Measurements from ENCODE around the gene MAGEB16.

The MAGEB16 gene

GRCh38 chrX:35798042-35798441 lies at the start of gene MAGEB16:
MAGEB16 (plus strand) TSS chrX:35798342; CDS start chrX:35802197, 3,855 bp downstream.
- H3K9me2 ChIP-seq (replicated peaks; ENCODE audit: low read depth, low read length), result no peaks in the 10 kb centered on the region
- H3K4me2 ChIP-seq (ENCODE audit: low read depth, low read length, poor library complexity, severe bottlenecking), result no peak within 1 kb of the TSS
- H3K9me3 ChIP-seq (ENCODE audit: insufficient read depth, low read depth, low read length), result no peaks in the 10 kb centered on the region
- no peaks in the 10 kb centered on the region for H3K36me3 ChIP-seq (ENCODE audit: insufficient read depth, low read length)
- no peak within 1 kb of the TSS for H2AFZ ChIP-seq (ENCODE audit: low read length)
- no peaks in the 10 kb centered on the region for H3K79me2 ChIP-seq (ENCODE audit: insufficient read depth, low read length)
- no peaks in the 10 kb centered on the region for H4K20me1 ChIP-seq (ENCODE audit: insufficient read depth, low read length, poor library complexity, severe bottlenecking)
- no peaks in the 10 kb centered on the region for H3K27me3 ChIP-seq (ENCODE audit: insufficient read depth, low read length, poor library complexity, severe bottlenecking)
- no peaks in the 10 kb centered on the region for H3K4me1 ChIP-seq (ENCODE audit: insufficient read depth, low read length, poor library complexity, severe bottlenecking)
- H3K9ac ChIP-seq (ENCODE audit: low read depth, low read length, poor library complexity, severe bottlenecking), result no peak within 1 kb of the TSS
- TF ChIP-seq CTCF (conservative IDR thresholded peaks at IDR 0.05; ENCODE audit: low read length) (no peak), EZH2phosphoT487 (IDR thresholded peaks at IDR 0.05; ENCODE audit: borderline replicate concordance) (no peak)
- no peak within 1 kb of the TSS for H3K4me3 ChIP-seq (ENCODE audit: low read length, poor library complexity, severe bottlenecking)
- H3F3A ChIP-seq (ENCODE audit: low read depth), result no peaks in the 10 kb centered on the region

GRCh38 chrX:35773958-35774564 lies 24.1 kb upstream of the MAGEB16 start:
- no peaks in the 10 kb centered on the region for H3K79me2 ChIP-seq (ENCODE audit: insufficient read depth, low read length)
- no peaks in the 10 kb centered on the region for H4K20me1 ChIP-seq (ENCODE audit: insufficient read depth, low read length, poor library complexity, severe bottlenecking)

GRCh38 chrX:35785075-35785474 lies 13.1 kb upstream of the MAGEB16 start:
- no peaks in the 10 kb centered on the region for H3K36me3 ChIP-seq (ENCODE audit: insufficient read depth, low read length)
- H3K4me2 ChIP-seq (ENCODE audit: low read depth, low read length, poor library complexity, severe bottlenecking), result no peak overlapping the region
- H3K79me2 ChIP-seq (ENCODE audit: insufficient read depth, low read length), result no peaks in the 10 kb centered on the region
- H4K20me1 ChIP-seq (ENCODE audit: insufficient read depth, low read length, poor library complexity, severe bottlenecking), result no peaks in the 10 kb centered on the region
- H3K4me3 ChIP-seq (ENCODE audit: low read length, poor library complexity, severe bottlenecking), result no peak overlapping the region
- TF ChIP-seq CTCF (conservative IDR thresholded peaks at IDR 0.05; ENCODE audit: low read length), result no peak
- TF ChIP-seq EZH2phosphoT487 (IDR thresholded peaks at IDR 0.05; ENCODE audit: borderline replicate concordance), result no peak
- no peak overlapping the region for H3K9ac ChIP-seq (ENCODE audit: low read depth, low read length, poor library complexity, severe bottlenecking)
- no peaks in the 10 kb centered on the region for H3K9me2 ChIP-seq (replicated peaks; ENCODE audit: low read depth, low read length)
- H2AFZ ChIP-seq (ENCODE audit: low read length), result no peak overlapping the region
- no peaks in the 10 kb centered on the region for H3K9me3 ChIP-seq (ENCODE audit: insufficient read depth, low read depth, low read length)
- H3K4me1 ChIP-seq (ENCODE audit: insufficient read depth, low read length, poor library complexity, severe bottlenecking), result no peaks in the 10 kb centered on the region
- no peaks in the 10 kb centered on the region for H3K27me3 ChIP-seq (ENCODE audit: insufficient read depth, low read length, poor library complexity, severe bottlenecking)
- H3F3A ChIP-seq (ENCODE audit: low read depth), result no peaks in the 10 kb centered on the region

More at GRCh38 chrX:35773958-35774564, 24.1 kb upstream of the MAGEB16 start:
- H3K9ac ChIP-seq (ENCODE audit: low read depth, low read length, poor library complexity, severe bottlenecking), result no peak overlapping the region
- TF ChIP-seq EZH2phosphoT487 (IDR thresholded peaks at IDR 0.05; ENCODE audit: borderline replicate concordance) (no peak), CTCF (conservative IDR thresholded peaks at IDR 0.05; ENCODE audit: low read length) (no peak)
- no peaks in the 10 kb centered on the region for H3K9me3 ChIP-seq (ENCODE audit: insufficient read depth, low read depth, low read length)
- no peak overlapping the region for H3K4me2 ChIP-seq (ENCODE audit: low read depth, low read length, poor library complexity, severe bottlenecking)
- H3F3A ChIP-seq (ENCODE audit: low read depth), result no peaks in the 10 kb centered on the region
- H3K9me2 ChIP-seq (replicated peaks; ENCODE audit: low read depth, low read length), result no peaks in the 10 kb centered on the region
- no peaks in the 10 kb centered on the region for H3K4me1 ChIP-seq (ENCODE audit: insufficient read depth, low read length, poor library complexity, severe bottlenecking)
- H3K36me3 ChIP-seq (ENCODE audit: insufficient read depth, low read length), result no peaks in the 10 kb centered on the region
- H2AFZ ChIP-seq (ENCODE audit: low read length), result no peak overlapping the region
- no peak overlapping the region for H3K4me3 ChIP-seq (ENCODE audit: low read length, poor library complexity, severe bottlenecking)
- no peaks in the 10 kb centered on the region for H3K27me3 ChIP-seq (ENCODE audit: insufficient read depth, low read length, poor library complexity, severe bottlenecking)
